ENCODE data around the gene WSCD2.

GRCh38 chr12:108248011-108248410 lies 118.9 kb downstream of the WSCD2 start:
- TF ChIP-seq CTCF (IDR thresholded peaks at IDR 0.05; ENCODE audit: borderline replicate concordance, extremely low read depth, low read length, poor library complexity, severe bottlenecking) (no peak), EZH2 (IDR thresholded peaks at IDR 0.05; ENCODE audit: borderline replicate concordance, low read depth, low read length, severe bottlenecking) (no peak)
